NCI-H82 treated with DMSO at 0.1 percent for 48 hours (cell line): ENCODE measurements around the gene NHS.

Experiments used
- DNase-seq: peaks from one replicate; lab custom pipeline; 2025; ENCODE audit not compliant: unreplicated experiment; lab: John Stamatoyannopoulos, UW

NHS gene

DNA sequence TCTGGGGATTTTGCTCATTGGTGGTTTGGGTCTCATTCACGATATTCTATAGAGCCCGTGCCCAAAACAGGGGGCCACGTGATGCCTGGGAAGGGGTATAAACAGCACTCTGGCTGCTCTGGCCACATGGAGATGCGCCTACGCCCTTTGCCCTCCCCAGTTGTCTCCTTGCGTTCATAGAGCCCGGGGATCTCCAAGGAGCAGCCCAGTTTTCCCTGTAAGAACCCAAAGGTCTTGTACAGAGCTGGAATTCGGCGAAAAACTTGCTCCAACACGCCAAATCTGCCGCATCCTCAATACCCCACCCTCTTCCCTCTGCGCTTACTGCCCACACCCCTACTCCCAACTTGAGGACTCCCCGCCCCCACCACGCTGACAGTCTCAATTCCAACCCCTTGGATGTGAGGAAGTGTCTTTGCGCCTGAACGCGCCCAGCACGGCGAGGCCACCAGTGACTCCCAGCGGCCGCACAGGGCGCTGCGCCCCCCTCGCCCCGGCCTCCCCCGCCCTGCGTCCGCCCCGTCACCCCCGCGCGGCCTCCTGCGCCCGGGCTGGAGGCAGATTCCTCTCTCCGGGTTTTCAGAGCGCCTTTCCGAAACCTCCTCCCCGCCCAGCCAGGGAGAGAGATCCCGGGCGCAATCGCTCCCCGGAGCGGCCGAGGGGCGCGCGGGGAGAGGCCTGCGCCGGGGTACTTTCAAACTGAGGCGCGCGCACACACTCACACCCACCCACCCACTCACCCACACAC lies at the start of gene NHS:
NHS (plus strand) TSS at position 582 of the 748 bp plus-strand sequence. CDS start 558 bp downstream, outside the sequence.
- peak; percentile 42 for DNase-seq

DNA sequence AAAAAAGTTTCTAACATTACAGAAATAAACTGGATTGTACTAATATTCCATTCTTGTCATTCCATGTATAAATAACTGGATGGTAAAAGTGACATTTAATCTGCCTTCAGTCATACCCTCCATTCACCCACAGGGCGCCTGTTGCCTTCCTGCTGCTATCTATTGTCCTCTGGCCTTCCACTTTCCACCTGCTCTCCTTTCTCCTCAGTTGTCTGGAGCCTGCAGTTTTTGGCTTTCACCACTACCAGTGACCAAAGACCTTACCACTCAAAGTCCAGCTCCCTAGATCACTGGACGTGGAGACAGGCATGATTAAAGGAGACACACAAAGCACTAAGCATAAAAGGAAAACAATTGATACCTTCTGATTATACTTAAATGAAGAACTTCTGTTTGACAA lies 46.2 kb upstream of the NHS start:
- DNase-seq: no peak

DNA sequence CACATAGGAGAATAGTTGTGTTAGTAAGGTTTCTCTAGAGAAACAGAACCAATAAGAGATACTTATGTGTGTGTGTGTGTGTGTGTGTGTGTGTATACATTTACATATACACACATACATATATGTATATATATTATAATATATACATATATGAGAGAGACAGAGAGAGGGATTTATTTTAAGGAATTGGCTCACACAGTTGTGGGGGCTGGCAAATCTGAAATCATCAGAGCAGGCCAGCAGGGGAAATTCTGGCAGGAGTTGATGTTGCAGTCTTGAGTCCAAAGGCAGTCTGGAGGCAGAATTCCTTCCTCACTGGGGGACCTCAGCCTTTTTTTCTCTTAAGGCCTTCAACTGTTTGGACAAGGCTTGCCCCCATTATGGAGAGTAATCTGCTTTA lies 38.6 kb upstream of the NHS start:
- no peak for DNase-seq

DNA sequence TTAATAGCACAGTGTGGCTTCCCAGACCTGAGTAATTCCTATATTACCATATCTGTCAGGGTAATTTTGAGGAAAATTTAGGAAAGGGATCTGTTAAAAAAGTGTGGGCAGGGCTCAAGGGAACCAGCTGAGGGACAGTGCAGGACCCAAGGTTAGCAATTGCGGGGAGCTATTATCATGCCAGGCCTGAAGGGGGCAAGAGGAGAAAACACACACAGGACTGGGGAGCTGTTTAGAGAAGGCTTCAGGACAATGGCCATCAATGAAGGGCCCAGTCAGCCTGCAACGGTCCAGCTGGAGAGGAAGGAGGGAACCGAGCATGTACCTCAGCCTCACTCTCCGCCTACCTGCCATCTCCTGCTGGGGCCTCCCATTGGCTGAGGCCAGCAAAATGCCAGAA lies 19.0 kb upstream of the NHS start:
- DNase-seq: no peak

DNA sequence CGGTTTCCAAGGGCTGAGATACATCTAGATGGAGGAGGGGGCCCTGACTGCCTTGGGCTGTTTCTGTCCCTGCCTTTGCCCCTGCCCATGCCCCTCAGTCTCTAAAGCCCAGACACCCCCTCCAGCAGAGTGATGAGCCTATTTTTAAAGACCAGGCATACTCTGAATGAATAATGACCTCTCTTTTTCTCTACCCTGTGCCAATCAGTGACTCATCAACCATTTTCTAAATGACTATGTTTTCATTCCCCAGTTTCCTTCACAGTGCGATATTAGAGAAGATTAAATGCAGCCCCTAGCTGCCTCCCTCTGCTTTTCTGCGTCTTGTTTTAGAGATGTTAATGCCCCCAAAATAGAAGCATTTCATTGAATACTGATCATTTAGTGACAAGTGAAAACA lies 15.5 kb upstream of the NHS start:
- DNase-seq: no peak

DNA sequence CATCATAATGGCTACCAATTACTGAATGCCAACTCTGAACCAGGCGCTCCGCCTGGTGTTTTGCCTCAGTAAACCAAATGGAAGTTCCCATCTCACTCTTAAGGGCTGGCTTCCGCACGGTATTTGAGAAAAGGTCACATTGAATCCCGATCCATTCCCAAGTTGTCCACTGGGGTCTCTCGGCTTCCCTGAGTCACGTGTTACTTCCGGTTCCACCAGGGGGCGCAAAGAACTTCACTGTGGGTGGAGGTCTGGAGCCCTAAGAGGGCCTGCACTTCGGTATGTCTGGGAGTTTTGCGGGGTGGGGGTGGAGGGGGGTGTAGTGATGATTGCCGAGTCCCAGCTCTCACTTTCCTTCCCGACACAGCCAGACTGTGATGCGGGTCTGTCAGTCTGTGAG lies 13.4 kb upstream of the NHS start:
- no peak for DNase-seq

DNA sequence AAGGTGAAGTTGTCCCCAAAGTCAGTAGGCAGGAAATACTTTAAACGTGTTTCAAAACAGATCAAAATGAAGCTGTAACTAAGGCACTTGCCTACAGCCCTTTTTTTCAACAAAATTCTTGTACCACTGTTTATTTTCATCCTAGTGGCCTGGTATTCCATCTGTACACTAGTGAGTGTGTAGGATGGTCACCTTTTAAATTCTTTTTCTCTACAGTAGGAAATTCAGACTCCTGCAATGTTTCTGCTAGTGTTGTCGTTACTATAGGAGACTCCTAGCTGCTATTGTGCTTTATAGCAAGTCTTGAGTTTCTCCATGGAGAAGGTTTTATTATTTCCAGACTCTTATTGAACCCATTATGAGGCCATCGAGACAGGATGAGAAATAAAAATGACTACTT lies 7.0 kb upstream of the NHS start:
- no peak for DNase-seq

DNA sequence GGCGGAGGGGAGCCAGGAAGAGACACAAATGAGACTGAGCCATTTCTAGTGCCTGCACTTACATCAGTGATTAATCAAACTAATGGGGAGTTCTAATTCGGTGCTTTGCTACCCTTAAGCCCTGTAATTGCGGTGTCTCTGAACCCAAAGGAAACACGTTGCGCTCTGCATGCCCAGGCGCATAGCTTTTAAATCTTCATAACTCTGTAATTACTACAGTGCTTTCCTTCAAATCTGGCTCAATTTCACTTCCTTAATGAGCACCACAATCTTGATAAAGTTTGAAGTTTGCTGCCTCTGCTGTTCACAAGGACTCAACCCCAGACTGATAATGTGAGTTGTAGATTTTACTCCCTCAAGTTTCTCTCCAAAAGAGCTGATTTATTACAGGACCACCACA lies 5.7 kb upstream of the NHS start:
- DNase-seq: no peak

DNA sequence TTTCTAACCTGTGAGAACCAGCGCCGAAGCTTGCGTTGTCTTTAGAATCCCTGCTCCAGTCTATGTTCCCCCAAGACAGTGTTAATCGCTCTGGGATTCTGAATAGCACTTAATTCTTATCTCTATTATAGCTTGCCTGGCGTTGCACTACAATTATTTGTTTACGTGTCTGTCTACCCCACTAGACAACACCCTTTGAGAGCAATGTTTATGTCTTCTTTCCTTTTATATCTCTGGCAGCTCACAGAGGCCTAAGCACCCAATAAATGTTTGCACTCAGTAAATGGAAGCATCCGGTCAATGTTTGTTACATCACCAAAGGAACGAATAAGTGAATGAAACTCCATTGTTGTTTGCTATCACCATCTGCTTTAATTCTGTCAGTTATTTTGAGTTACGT lies 4.8 kb upstream of the NHS start:
- no peak for DNase-seq

DNA sequence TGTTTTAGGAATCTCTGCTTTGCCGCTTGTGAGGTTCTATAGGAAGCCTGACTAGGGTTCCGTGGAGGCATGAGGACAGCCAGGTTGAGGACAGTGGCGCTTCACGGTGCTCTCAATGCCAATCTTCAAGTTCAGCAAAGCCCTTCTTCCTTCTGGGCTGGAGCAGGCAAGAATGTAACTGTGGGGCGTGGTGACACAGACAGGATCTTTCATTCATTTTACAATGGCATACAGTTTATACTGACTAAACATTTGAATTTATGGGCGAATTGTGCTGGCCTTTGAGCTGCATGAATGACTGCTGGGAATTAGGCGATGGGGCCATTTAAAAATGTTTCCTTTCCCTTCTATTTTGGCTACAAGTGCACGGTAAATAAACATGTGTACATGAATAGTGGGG lies 2.9 kb upstream of the NHS start:
- no peak for DNase-seq

DNA sequence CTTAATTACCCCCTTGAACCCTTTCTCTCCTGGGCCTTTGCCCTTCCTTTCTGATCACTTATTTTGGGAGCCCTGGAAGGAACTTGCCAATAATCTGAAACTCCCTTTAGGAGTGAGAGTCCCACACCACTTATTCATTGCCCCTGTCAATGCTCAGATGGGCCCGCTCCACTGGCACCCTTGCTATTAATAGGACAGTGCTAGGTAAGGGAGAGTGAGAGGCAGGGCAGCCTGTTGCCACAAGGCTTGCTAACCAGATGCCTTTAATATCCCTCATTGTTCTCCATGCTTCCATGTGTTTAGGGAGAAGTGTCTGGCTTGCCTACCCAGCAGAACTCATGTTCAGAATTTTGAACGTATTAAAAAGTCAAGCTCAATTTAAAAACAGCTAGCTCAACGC lies 1.7 kb upstream of the NHS start:
- DNase-seq: no peak

DNA sequence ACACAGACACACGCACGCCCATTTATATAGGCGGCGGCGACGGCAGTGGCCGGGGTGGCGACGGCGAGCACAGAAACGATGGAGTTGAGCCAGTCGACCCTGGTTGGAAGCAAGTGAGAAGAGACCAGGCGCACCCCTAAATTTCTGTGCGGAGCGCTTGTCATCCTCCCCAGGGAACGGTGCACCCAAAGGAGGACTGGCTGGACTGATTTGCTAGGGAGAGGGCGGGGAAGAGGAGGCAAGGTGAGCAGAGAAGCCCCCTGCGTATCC lies 302 bp downstream of the NHS start:
- DNase-seq: no peak

DNA sequence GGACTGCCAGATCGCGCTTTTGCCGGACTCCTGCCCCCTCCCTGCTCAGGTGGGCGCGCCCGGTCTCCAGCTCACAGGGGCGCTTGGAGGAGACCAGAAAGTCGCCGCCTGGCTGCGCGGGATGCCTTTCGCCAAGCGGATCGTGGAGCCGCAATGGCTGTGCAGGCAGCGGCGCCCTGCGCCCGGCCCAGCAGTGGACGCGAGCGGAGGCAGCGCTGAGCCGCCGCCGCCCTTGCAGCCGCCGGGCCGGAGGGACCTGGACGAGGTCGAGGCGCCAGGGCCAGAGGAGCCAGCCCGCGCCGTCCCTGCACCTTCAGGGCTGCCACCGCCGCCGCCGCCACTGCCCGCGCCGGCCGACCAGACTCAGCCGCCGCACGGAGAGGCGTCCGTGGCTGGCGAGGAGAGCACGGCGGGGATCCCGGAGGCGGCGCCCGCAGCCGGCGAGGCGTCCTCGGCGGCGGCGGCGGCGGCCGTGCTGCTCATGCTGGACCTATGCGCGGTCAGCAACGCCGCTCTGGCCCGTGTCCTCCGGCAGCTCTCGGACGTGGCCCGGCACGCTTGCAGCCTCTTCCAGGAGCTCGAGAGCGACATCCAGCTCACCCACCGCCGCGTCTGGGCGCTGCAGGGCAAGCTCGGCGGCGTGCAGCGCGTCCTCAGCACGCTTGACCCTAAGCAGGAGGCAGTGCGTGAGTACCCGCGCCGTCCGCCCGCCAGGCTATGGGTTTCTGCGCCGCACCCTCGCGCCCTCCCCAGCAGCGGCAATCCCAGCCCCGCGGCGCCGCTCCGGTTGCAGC lies 834 bp downstream of the NHS start:
- no peak for DNase-seq

DNA sequence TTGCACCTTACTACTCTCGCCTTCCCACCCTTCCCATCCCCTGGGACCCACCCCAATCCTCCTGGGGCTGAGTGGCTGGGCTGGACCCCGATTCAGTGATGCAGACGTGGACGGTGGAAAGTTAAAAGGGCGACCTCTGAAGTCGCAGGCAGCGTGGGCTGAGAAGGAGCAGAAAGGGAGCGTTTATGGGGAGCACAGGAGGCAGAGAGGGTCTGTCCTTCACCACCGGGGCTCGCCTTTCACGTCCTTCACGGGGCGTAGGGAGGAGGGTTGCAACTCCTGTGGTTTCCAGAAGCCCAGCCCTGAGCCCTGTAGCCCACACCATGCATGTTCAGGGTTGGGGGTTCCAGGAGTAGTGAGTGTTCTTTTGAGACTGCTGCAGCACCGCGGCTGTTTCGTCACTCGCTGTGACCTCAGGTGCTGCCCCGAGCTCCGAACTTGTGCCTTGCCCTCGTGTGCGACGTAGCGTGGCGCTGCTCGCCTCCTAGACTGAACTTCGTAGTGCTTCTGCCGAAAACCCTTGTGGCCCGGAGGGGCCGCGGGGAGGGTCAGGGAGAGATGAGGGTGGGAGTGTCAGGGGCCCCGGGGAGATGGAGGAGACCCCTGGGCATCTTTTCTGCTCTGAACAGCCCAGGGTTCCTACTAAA lies 1.6 kb downstream of the NHS start:
- no peak for DNase-seq

DNA sequence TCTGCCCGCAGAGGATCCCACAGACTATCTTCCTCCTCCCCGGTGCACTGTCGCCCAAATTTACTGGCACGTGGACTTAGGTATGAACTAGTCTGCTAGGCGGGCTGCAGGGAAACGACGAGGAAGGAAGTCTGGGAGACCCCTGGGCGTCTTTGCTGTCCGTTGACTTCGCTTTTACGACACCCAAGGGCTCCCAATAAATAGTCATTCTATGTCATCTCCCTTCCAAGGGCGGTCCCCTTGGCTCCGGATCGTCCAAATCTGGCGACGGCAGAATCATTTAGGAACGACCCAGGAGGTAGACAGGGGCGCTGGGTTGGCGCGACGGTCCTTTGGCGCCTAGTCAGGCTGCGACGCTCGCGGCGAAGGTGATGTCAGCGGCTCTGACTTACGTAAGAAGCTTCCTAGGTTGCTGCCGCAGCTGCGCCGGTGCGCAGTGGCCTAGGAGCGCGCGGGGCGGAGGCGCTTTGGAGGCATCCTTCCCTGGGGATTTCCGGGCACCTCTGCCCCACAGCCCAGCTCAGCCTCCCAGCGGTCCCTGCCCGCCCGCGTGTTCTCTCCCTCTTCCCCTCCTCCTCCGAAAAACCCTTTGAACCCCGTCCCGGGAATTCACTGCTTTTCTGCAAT lies 2.2 kb downstream of the NHS start:
- DNase-seq: no peak

DNA sequence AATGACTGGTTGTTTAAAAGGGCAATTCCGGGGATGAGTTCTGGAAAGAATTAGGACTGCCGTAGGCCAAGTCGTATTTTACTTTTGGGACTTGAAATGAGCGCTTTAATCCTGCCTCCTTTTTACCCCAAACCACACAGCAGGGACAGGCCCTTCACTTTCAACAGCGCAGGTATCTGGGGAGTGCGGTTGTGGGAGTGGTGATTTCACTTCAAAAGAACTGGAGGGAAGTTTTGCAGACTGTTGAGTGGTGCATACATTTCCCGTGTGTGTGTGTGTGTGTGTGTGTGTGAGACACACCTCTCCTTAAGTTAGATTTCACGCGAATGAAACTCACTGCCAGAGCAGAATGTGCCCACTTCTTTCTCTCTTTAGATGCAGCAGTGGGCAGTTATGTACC lies 2.8 kb downstream of the NHS start:
- no peak for DNase-seq

DNA sequence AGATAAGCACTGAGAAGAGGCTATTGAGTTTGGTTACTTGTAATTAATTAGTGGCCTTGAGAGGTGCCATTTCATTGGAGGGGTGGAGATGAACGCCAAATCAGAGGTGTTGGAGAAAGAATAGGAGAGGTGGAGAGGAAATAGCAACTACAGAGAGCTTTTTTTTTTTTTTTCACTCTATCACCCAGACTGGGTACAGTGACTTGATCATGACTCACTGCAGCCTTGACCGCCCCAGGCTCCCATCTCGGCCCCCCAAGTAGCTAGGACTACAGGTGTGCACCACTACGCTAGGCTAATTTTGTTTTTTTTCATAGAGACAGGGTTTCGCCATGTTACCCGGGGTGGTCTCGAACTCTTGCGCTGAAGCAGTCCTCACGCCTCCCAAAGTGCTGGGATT lies 5.2 kb downstream of the NHS start:
- no peak for DNase-seq

DNA sequence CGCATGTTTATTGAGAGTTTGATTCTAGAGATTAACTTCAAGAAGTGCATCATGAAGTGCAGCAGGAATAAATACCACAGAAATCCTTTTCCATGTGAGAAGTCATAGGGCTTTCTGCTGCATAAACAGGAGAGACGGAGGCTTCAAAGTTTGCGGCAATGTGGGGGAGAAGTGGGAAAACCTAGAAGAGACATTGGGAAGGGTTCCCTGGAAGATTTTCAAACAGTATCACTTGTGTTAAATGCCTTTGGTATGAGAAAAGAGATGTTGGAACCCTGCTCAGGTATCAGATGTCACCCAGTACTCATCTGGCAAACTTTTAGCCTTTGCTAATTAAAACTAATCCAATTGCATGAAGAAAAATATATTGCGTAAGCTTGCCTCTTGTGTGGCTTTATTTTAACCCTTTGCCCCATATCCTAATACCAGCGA lies 15.4 kb downstream of the NHS start:
- DNase-seq: no peak

DNA sequence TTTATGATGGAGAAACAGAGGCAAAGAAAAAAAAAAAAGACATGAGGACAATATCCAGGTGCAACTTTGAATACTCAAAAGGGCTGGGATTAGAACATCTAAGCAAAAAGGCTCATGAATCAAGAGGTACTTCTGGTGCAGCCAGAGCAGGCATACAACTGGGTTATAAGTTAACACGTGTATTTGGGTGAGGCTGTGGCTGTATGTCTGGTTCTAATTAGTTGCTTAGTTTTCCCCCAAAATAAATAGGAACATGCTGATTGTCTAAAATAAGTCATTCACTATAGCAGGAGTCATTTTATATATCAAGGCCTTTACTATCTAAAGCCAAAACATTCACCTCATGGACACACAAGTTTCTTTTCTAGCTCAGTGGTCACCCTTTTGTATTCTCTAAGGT lies 20.2 kb downstream of the NHS start:
- DNase-seq: no peak

DNA sequence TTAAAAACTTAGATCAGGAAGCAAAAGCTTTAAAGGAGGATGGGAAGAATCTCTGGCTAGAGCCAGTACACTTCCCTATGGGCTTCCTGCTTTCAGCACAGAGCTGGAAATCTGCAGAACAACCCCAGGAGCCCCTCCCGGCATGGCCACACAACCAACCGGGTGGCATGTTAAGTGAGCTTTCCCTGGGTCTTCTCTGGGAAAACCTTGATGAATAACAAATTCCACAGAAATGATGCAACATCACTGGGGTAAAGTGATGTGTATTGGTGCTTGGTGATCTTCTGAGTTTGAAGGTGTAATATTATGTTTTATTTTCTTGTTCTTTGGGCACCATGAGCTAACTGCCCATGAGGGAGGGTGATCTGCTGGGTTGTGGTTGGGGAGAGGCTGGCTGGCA lies 22.1 kb downstream of the NHS start:
- DNase-seq: no peak

DNA sequence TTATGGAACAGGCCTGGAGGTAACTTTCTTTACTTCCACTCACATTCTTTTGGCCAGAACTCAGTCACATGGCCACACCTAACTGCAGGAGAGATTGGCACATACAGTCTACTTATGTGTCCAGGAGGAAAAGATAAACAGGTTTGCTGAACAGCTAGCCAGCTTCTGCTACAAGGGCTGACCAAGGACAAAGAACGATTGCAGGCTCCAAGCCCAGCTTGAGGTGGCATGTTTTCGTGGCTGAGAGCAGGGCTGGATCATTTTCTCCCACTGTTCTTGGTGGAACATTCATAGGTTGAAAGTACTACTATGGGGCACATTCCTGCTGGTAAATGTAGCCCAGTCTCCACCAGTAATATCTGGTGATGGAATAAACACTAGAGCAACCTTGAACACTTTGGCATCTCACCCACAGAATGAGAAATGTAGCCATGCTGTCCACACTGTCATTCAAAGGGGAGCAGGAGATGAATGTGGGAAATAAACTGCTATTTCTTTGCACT lies 28.2 kb downstream of the NHS start:
- DNase-seq: no peak

DNA sequence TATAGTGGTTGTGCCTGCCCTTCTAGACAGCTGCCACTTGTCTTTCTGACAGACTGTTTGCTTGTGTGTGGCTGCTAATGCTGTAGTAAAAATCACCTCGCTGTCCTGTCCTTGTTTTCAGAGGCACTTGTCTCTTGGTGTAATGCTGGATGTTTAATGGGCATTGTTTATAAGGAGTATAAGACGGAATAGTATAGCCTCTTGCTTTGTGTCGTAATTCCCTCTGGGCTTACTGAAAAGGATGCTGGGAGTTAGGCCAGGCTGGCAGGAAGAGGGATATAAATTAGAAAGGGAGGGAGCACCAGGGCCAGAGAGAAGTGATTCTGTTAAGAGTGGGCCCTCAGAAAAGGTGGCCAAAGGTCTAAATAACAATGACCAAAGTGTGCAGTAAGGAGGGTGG lies 29.0 kb downstream of the NHS start:
- no peak for DNase-seq
